Measurements from ENCODE around the gene LGMN. TPM values are rescaled to one million over a fixed set of nuclear protein-coding genes. Genes with fewer than 3 reads are reported as not detected.

LGMN gene
- total and polyA plus RNA-seq, 2 experiments from 2014 or later = 98.8 to 129 TPM

GRCh38 chr14:92676403-92677086 is 71.9 kb downstream of the LGMN start:
- DNase-seq = no peak
- no peaks in the 10 kb centered on the region for H3K79me2 ChIP-seq (ENCODE audit: insufficient read depth)
- no peak overlapping the region for H3K27ac ChIP-seq
- no peak overlapping the region for H3K4me3 ChIP-seq
- H3K4me1 ChIP-seq (ENCODE audit: insufficient read depth) = no peaks in the 10 kb centered on the region
- H3K9ac ChIP-seq = no peak overlapping the region
- in situ Hi-C loops (cut with MboI) = no loop called here
- H3K36me3 ChIP-seq (ENCODE audit: low read depth) = no peaks in the 10 kb centered on the region
- 94 to 97% methylated on average over 8 of the region's 8 CpGs for WGBS, 2 experiments (ENCODE audit: low coverage in 1 of 2, low lambda C conversion rate in 2 of 2, missing lambda C conversion rate in 2 of 2)
- no peaks in the 10 kb centered on the region for H3K9me2 ChIP-seq (ENCODE audit: insufficient read depth)
- no peak overlapping the region for H3K4me2 ChIP-seq (ENCODE audit: unreplicated experiment)
- H3F3A ChIP-seq (ENCODE audit: insufficient read depth) = 0 out of 2 replicates have a peak, but pooled peaks cover 4% of the 10 kb centered on the region
- no peak overlapping the region for H2AFZ ChIP-seq
- H4K20me1 ChIP-seq (ENCODE audit: insufficient read depth) = no peaks in the 10 kb centered on the region
- no peaks in the 10 kb centered on the region for H3K9me3 ChIP-seq (ENCODE audit: low read depth)
- TF ChIP-seq EZH2 (IDR thresholded peaks at IDR 0.05; ENCODE audit: insufficient read depth, poor library complexity, severe bottlenecking) (no peak), EZH2phosphoT487 (IDR thresholded peaks at IDR 0.05; ENCODE audit: insufficient read depth, low read depth) (no peak)
- no peaks in the 10 kb centered on the region for H3K27me3 ChIP-seq (replicated peaks; ENCODE audit: insufficient read depth)

- Histone ChIP-seq H3K4me1 (ENCODE audit: insufficient read depth) (peaks cover 2% of the 10 kb centered on the region), H4K20me1 (ENCODE audit: insufficient read depth) (no peaks in the 10 kb centered on the region), H3K9ac (no peak overlapping the region), H3K27me3 (replicated peaks; ENCODE audit: insufficient read depth) (no peaks in the 10 kb centered on the region), H3K36me3 (ENCODE audit: low read depth) (no peaks in the 10 kb centered on the region), H2AFZ (no peak overlapping the region), H3K4me2 (ENCODE audit: unreplicated experiment) (no peak overlapping the region), H3F3A (ENCODE audit: insufficient read depth) (peaks cover 7% of the 10 kb centered on the region; the same call in 1 of the 2 replicates), H3K27ac (no peak overlapping the region), H3K9me3 (ENCODE audit: low read depth) (no peaks in the 10 kb centered on the region), H3K4me3 (no peak overlapping the region), H3K9me2 (ENCODE audit: insufficient read depth) (no peaks in the 10 kb centered on the region), H3K79me2 (ENCODE audit: insufficient read depth) (no peaks in the 10 kb centered on the region)
- WGBS, 2 experiments (ENCODE audit: low coverage in 1 of 2, low lambda C conversion rate in 2 of 2, missing lambda C conversion rate in 2 of 2) = 76 to 77% methylated on average over 9 of the region's 9 CpGs
- DNase-seq = no peak
- TF ChIP-seq EZH2 (IDR thresholded peaks at IDR 0.05; ENCODE audit: insufficient read depth, poor library complexity, severe bottlenecking) = no peak
- TF ChIP-seq EZH2phosphoT487 (IDR thresholded peaks at IDR 0.05; ENCODE audit: insufficient read depth, low read depth) = no peak
- in situ Hi-C loops (cut with MboI) = no loop called here
Measured at GRCh38 chr14:92675976-92676375, 72.5 kb downstream of the LGMN start.

- no peak for DNase-seq
- Histone ChIP-seq H3K4me2 (ENCODE audit: unreplicated experiment) (no peak overlapping the region), H3F3A (ENCODE audit: insufficient read depth) (peaks cover 13% of the 10 kb centered on the region), H4K20me1 (ENCODE audit: insufficient read depth) (no peaks in the 10 kb centered on the region), H3K9me2 (ENCODE audit: insufficient read depth) (no peaks in the 10 kb centered on the region), H3K9me3 (ENCODE audit: low read depth) (no peaks in the 10 kb centered on the region), H3K9ac (no peak overlapping the region), H3K4me3 (no peak overlapping the region), H3K79me2 (ENCODE audit: insufficient read depth) (no peaks in the 10 kb centered on the region), H3K36me3 (ENCODE audit: low read depth) (no peaks in the 10 kb centered on the region), H3K27ac (no peak overlapping the region), H2AFZ (no peak overlapping the region), H3K27me3 (replicated peaks; ENCODE audit: insufficient read depth) (no peaks in the 10 kb centered on the region), H3K4me1 (ENCODE audit: insufficient read depth) (peaks cover 8% of the 10 kb centered on the region)
- WGBS, 2 experiments (ENCODE audit: low coverage in 1 of 2, low lambda C conversion rate in 2 of 2, missing lambda C conversion rate in 2 of 2) = 96% methylated on average over 6 of the region's 6 CpGs
- no peak for TF ChIP-seq EZH2 (IDR thresholded peaks at IDR 0.05; ENCODE audit: insufficient read depth, poor library complexity, severe bottlenecking)
- no peak for TF ChIP-seq EZH2phosphoT487 (IDR thresholded peaks at IDR 0.05; ENCODE audit: insufficient read depth, low read depth)
- in situ Hi-C loops (cut with MboI) = no loop called here
Measured at GRCh38 chr14:92675421-92675820, 73.0 kb downstream of the LGMN start.

GRCh38 chr14:92673601-92674150 is 74.8 kb downstream of the LGMN start:
- Histone ChIP-seq H3K36me3 (ENCODE audit: low read depth) (no peaks in the 10 kb centered on the region), H3K4me2 (ENCODE audit: unreplicated experiment) (no peak overlapping the region), H3K4me3 (no peak overlapping the region), H4K20me1 (ENCODE audit: insufficient read depth) (no peaks in the 10 kb centered on the region), H3F3A (ENCODE audit: insufficient read depth) (peaks cover 29% of the 10 kb centered on the region), H3K4me1 (ENCODE audit: insufficient read depth) (peaks cover 18% of the 10 kb centered on the region), H3K79me2 (ENCODE audit: insufficient read depth) (no peaks in the 10 kb centered on the region), H3K9ac (no peak overlapping the region), H3K27me3 (replicated peaks; ENCODE audit: insufficient read depth) (no peaks in the 10 kb centered on the region), H3K9me3 (ENCODE audit: low read depth) (no peaks in the 10 kb centered on the region), H3K27ac (no peak overlapping the region), H2AFZ (no peak overlapping the region), H3K9me2 (ENCODE audit: insufficient read depth) (no peaks in the 10 kb centered on the region)
- in situ Hi-C loops (cut with MboI) = no loop called here
- no peak for TF ChIP-seq EZH2 (IDR thresholded peaks at IDR 0.05; ENCODE audit: insufficient read depth, poor library complexity, severe bottlenecking)
- TF ChIP-seq EZH2phosphoT487 (IDR thresholded peaks at IDR 0.05; ENCODE audit: insufficient read depth, low read depth) = no peak
- no peak for DNase-seq
- 84% methylated on average over 19 of the region's 19 CpGs for WGBS, 2 experiments (ENCODE audit: low coverage in 1 of 2, low lambda C conversion rate in 2 of 2, missing lambda C conversion rate in 2 of 2)

Data from GM23248 (cell line).